ENCODE results near the gene PRKCE.

The PRKCE gene

DNA sequence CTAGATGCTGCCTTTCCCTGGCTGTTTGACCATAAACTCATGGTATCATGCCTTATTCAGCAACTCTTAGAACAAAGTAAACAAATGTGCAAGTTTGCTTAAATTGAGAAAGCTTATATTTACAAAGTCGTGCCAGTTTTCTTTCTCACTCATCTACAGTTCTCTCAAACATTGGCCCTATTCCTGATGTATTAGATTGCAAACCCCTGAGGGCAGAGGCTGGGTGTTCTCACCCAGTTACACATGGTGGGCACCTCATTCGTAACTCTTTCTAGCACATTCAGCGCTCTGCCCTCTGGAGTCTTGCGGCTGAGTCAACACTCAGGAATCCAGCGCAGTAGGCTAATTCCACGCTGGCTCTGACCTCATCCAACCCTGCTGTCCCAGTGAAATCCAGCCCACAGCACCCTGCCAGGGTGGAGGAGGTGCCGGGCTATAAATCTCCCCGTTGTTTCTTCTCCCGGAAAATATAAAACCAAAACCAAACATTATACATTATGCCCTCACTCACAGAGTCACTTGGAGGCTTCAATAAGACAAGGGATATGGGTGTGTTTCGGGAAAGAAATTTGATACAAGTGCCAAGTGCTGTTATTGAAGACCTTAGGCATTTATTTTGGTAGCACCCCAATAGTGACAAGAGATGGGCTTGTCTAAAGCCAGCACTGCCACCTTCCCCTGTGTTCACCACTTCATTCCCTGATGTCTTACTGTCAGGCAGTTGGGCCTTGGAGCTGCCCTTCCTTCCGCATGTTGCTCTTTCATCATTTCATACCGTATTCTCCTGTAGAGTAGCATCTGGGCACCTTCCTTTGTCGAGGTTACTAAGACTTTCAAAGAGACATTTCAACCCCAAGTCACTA lies 287.4 kb downstream of the PRKCE start:
- H3K4me3 ChIP-seq (ENCODE audit: low read depth in 1 of 2, low read length in 2 of 2): no peak overlapping the region
- peak overlapping the region; percentile 73 for H3K27ac ChIP-seq (ENCODE audit: low read length)
- no peaks in the 10 kb centered on the region for H3K36me3 ChIP-seq (ENCODE audit: control insufficient read depth in 1 of 2, insufficient read depth in 2 of 2, low read length in 2 of 2)
- peaks cover 0 to 18% of the 10 kb centered on the region in 2 donors for H3K4me1 ChIP-seq (ENCODE audit: control insufficient read depth in 1 of 2, insufficient read depth in 2 of 2, low read length in 2 of 2)
- no peaks in the 10 kb centered on the region for H3K9me3 ChIP-seq (ENCODE audit: control insufficient read depth in 1 of 2, low read length in 2 of 2)
- H3K27me3 ChIP-seq (ENCODE audit: low read depth, low read length): no peaks in the 10 kb centered on the region

DNA sequence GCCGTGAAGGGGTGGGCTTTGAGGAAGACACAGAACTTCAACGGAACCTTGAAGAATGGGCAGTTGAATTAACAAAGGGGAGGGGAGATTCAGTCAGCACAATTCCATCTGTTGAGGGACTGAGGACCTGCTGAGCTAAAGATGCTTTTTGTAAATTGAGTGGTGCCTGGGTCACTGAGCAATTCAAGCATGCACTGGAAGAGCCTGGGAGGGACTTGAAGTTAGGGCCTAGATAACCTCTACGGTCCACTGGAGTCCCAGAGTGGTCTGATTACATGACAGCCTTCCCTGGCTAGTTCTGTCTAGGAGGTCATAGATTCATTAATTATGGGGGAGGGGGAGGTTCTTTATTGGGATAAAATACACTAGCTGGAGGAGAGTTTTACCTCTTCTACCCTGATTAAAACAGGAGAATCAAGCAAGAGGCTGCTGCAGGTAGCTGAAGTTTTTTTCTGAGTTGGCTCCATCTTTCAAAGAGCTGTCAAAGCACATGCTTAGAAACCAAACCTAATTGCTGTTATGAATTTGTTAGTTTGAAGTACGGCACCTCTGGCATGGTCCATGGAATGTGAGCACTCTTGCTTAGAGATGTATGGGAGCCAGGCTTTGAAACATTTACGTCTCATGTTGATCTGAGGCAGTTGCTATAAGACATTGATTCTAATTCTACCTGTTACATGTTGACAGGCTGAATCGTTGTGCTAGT lies 290.2 kb downstream of the PRKCE start:
- H3K4me3 ChIP-seq (ENCODE audit: low read depth in 1 of 2, low read length in 2 of 2): no peak overlapping the region
- no peaks in the 10 kb centered on the region for H3K27me3 ChIP-seq (ENCODE audit: low read depth, low read length)
- H3K9me3 ChIP-seq (ENCODE audit: control insufficient read depth in 1 of 2, low read length in 2 of 2): no peaks in the 10 kb centered on the region
- no peaks in the 10 kb centered on the region for H3K36me3 ChIP-seq (ENCODE audit: control insufficient read depth in 1 of 2, insufficient read depth in 2 of 2, low read length in 2 of 2)
- peaks cover 0 to 21% of the 10 kb centered on the region in 2 donors for H3K4me1 ChIP-seq (ENCODE audit: control insufficient read depth in 1 of 2, insufficient read depth in 2 of 2, low read length in 2 of 2)
- H3K27ac ChIP-seq (ENCODE audit: low read length): no peak overlapping the region

DNA sequence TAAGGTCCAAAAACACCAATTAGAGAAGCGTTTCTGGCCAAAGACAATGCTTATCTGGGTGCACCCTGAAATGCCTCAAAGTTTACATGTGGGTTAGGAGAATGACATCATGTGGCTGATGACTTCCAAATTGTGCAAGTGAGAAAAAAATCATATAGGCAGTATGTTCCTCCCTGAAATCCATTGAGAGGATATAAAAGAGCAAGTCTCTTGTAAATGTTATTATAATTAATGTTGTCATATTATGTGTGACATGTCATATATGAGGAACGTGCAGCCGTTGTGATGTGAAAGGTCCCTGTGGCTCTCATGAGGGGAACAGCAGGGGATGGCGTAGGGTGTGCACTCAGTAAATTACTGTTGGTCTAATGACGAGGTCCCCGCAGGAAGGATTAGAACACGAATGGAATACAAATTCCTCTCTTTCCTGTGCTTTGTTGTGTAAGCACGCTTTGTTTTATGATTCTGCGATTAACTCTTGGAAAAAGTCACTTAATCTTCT lies 290.8 kb downstream of the PRKCE start:
- Histone ChIP-seq H3K27ac (ENCODE audit: low read length) (no peak overlapping the region), H3K9me3 (ENCODE audit: control insufficient read depth in 1 of 2, low read length in 2 of 2) (no peaks in the 10 kb centered on the region)

DNA sequence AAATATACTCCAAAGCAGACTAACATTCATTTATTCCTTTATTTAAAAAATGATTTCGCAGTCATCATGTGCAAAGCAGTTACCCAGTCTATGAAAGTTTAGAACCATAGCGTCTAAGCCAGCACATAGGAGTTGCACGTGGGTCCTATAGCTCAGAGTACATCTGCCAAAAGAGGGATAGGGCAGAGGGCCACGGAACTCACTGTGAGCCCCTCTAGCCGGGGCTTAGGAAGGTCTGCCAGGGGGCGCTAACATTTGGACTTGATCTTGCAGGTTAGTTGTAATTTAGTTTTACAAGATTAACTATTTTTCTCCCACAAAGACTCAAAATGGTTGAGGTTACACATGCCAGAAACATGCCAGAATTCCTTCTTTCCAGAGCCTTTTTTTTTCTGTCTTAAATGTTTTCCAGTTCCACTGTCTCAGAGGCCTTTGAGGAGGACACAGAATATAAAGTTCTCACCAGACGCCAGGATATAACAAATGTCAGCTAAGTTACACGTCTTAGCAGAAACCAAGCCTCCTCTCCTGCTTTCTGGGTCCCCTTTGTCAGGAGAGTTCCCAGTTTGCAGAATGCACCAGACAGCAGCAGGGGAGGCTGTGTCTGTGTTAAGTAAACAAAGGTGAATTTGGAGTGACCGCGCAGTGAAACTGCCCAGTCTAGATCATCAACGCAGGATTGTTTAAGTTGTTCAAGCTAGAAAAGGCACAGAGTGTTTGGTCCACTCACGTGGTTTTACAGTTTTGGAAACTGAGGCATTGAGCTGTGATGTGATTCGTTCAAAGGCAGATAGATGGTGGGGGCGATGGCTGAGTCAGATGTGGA lies 292.0 kb downstream of the PRKCE start:
- Histone ChIP-seq H3K27ac (ENCODE audit: low read length) (no peak overlapping the region), H3K4me3 (ENCODE audit: low read depth in 1 of 2, low read length in 2 of 2) (no peak overlapping the region), H3K4me1 (ENCODE audit: control insufficient read depth in 1 of 2, insufficient read depth in 2 of 2, low read length in 2 of 2) (peaks cover 0 to 17% of the 10 kb centered on the region in 2 donors)

More for the DNA sequence above, 290.8 kb downstream of the PRKCE start:
- Histone ChIP-seq H3K27me3 (ENCODE audit: low read depth, low read length) (no peaks in the 10 kb centered on the region), H3K4me1 (ENCODE audit: control insufficient read depth in 1 of 2, insufficient read depth in 2 of 2, low read length in 2 of 2) (peaks cover 0 to 21% of the 10 kb centered on the region in 2 donors), H3K36me3 (ENCODE audit: control insufficient read depth in 1 of 2, insufficient read depth in 2 of 2, low read length in 2 of 2) (no peaks in the 10 kb centered on the region), H3K4me3 (ENCODE audit: low read depth in 1 of 2, low read length in 2 of 2) (no peak overlapping the region)

DNA sequence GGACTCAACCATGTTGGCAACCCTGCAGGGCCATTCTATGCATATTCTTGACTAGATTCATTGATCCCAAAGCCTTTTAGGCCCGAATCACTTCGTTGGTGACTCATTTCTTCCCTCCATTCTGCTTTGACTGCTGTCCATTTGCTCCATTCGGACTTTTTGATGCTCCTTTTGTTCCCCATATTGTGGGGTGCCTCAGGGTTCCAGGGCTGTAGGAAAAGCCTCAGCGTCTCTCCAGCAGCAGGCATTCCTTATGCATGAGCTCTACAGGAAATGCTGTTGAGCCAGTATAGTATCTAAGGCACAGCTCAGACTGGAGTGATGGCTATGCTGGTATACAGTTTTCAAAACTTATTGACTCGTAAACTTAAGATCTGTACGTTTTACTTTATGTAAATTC lies 292.6 kb downstream of the PRKCE start:
- Histone ChIP-seq H3K4me1 (ENCODE audit: control insufficient read depth in 1 of 2, insufficient read depth in 2 of 2, low read length in 2 of 2) (peaks cover 0 to 17% of the 10 kb centered on the region in 2 donors), H3K27ac (ENCODE audit: low read length) (no peak overlapping the region), H3K36me3 (ENCODE audit: control insufficient read depth in 1 of 2, insufficient read depth in 2 of 2, low read length in 2 of 2) (no peaks in the 10 kb centered on the region), H3K9me3 (ENCODE audit: control insufficient read depth in 1 of 2, low read length in 2 of 2) (no peaks in the 10 kb centered on the region), H3K27me3 (ENCODE audit: low read depth, low read length) (no peaks in the 10 kb centered on the region), H3K4me3 (ENCODE audit: low read depth in 1 of 2, low read length in 2 of 2) (no peak overlapping the region)

More for the DNA sequence above, 292.0 kb downstream of the PRKCE start:
- Histone ChIP-seq H3K9me3 (ENCODE audit: control insufficient read depth in 1 of 2, low read length in 2 of 2) (no peaks in the 10 kb centered on the region), H3K27me3 (ENCODE audit: low read depth, low read length) (no peaks in the 10 kb centered on the region), H3K36me3 (ENCODE audit: control insufficient read depth in 1 of 2, insufficient read depth in 2 of 2, low read length in 2 of 2) (no peaks in the 10 kb centered on the region)

DNA sequence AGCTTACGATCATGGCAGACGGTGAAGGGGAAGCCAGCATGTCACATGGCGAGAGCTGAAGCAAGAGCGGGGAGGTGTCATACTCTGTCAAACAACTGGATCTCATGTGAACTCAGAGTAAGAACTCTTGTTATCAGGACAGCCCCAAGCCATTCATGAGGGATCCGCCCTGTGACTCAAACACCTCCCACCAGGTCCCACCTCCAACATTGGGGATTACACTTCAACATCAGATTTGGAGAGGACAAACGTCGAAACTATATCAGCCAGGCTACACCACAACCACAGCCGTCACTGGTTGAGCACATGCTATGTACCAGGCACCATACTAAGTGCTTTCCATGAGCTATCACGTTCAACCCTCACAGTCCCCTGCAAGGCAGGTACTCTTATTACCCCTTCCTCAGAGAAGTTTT lies 293.8 kb downstream of the PRKCE start:
- Histone ChIP-seq H3K27ac (ENCODE audit: low read length) (no peak overlapping the region), H3K36me3 (ENCODE audit: control insufficient read depth in 1 of 2, insufficient read depth in 2 of 2, low read length in 2 of 2) (no peaks in the 10 kb centered on the region)

DNA sequence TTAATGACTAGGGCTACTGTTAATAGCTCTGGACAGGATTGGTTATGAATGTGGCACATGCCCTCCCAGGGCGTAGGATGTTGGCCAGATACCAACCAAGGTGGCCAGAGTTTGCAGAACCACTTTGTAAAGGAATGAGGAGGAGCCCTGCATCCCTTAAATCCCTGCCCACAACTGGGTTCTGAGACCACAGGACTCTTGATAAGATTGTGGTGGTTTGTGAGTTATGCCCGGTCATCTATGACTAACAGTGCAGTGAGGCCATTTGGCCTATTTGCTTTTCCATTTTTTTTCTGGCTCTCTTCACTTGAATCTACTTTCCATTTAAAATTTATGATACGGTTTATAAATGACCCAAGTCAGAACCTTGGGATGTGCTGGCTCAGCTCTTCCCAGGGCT lies 294.5 kb downstream of the PRKCE start:
- no peak overlapping the region for H3K4me3 ChIP-seq (ENCODE audit: low read depth in 1 of 2, low read length in 2 of 2)
- H3K4me1 ChIP-seq (ENCODE audit: control insufficient read depth in 1 of 2, insufficient read depth in 2 of 2, low read length in 2 of 2): peaks cover 0 to 17% of the 10 kb centered on the region in 2 donors
- H3K27me3 ChIP-seq (ENCODE audit: low read depth, low read length): no peaks in the 10 kb centered on the region
- no peaks in the 10 kb centered on the region for H3K9me3 ChIP-seq (ENCODE audit: control insufficient read depth in 1 of 2, low read length in 2 of 2)
- no peaks in the 10 kb centered on the region for H3K36me3 ChIP-seq (ENCODE audit: control insufficient read depth in 1 of 2, insufficient read depth in 2 of 2, low read length in 2 of 2)
- no peak overlapping the region for H3K27ac ChIP-seq (ENCODE audit: low read length)

More for the DNA sequence above, 293.8 kb downstream of the PRKCE start:
- H3K9me3 ChIP-seq (ENCODE audit: control insufficient read depth in 1 of 2, low read length in 2 of 2): no peaks in the 10 kb centered on the region
- H3K4me3 ChIP-seq (ENCODE audit: low read depth in 1 of 2, low read length in 2 of 2): no peak overlapping the region
- peaks cover 0 to 17% of the 10 kb centered on the region in 2 donors for H3K4me1 ChIP-seq (ENCODE audit: control insufficient read depth in 1 of 2, insufficient read depth in 2 of 2, low read length in 2 of 2)
- H3K27me3 ChIP-seq (ENCODE audit: low read depth, low read length): no peaks in the 10 kb centered on the region

DNA sequence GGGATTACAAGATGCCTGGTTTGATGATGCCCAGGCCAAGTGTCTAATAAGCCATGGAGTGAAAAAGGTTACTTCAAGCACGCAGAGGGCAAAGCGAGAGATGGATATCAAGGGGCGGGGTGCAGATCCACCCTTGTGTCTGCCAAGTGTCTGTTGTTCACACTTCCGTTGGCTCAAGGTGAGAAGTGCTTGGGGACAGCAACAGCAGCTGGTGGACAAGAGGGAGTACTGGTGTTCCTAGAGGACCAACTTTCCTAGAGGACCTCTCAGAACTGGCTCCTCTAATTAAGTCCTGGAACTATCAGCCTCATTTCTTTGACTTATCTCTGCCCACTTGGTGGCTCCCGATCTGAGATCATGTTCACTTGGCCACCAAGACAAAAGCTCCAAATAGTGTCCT lies 299.1 kb downstream of the PRKCE start:
- no peaks in the 10 kb centered on the region for H3K36me3 ChIP-seq (ENCODE audit: control insufficient read depth in 1 of 2, insufficient read depth in 2 of 2, low read length in 2 of 2)
- H3K4me1 ChIP-seq (ENCODE audit: control insufficient read depth in 1 of 2, insufficient read depth in 2 of 2, low read length in 2 of 2): no peaks in the 10 kb centered on the region
- no peaks in the 10 kb centered on the region for H3K27me3 ChIP-seq (ENCODE audit: low read depth, low read length)
- no peak overlapping the region for H3K27ac ChIP-seq (ENCODE audit: low read length)
- no peak overlapping the region for H3K4me3 ChIP-seq (ENCODE audit: low read depth in 1 of 2, low read length in 2 of 2)
- H3K9me3 ChIP-seq (ENCODE audit: control insufficient read depth in 1 of 2, low read length in 2 of 2): no peaks in the 10 kb centered on the region

DNA sequence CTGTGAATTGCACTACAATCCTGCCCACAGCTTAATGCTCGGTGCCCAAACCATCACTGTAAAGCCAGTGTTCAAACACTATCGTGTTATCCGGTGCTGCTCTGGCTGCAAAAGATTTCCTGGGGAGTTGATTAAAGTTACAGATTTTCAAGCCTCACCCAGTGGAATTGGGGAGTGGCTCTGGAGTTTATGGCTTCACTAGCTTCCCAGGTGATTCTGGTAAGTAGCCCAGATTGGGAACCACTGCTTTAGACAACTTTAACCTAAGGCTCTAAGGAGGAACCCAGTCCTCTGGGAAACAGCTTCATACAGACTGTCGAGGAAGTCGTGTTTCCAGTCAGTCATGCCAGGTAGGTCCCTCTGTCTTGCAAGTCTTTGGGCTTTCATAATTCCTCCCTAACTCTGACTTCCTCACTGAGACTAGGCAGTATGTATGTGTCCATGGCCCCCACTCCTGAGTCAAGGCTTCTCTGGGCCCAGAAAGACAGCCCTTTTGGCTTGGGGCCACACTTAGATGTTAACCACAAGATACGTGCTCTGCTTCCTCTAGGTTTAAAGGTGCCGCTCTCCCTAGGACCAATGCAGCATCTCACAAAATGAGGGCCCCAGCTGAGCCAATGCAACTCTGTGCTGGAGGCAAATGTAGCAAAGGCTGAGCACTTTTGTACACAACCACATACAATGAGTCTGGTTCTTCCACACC lies 299.7 kb downstream of the PRKCE start:
- Histone ChIP-seq H3K9me3 (ENCODE audit: control insufficient read depth in 1 of 2, low read length in 2 of 2) (no peaks in the 10 kb centered on the region), H3K27ac (ENCODE audit: low read length) (no peak overlapping the region), H3K36me3 (ENCODE audit: control insufficient read depth in 1 of 2, insufficient read depth in 2 of 2, low read length in 2 of 2) (no peaks in the 10 kb centered on the region), H3K4me3 (ENCODE audit: low read depth in 1 of 2, low read length in 2 of 2) (no peak overlapping the region), H3K4me1 (ENCODE audit: control insufficient read depth in 1 of 2, insufficient read depth in 2 of 2, low read length in 2 of 2) (no peaks in the 10 kb centered on the region), H3K27me3 (ENCODE audit: low read depth, low read length) (no peaks in the 10 kb centered on the region)

DNA sequence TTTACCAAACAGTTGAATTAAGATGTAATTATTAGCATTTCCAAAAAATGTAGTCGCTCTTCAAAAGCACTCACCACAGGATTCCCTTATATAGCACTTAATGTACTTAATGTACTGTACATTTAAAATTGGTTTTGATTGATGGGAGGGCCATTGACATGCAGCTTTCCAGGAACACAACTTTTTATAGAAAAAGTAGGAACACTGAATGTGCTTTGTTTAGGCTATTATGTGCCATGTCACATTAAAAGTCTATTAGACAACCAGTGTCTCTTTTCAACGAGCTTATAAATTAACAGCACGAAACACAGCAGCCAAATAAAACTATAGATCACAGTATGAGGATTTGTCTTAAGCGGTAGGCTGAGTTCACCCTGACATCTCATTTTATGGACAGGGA lies 301.1 kb downstream of the PRKCE start:
- Histone ChIP-seq H3K27me3 (ENCODE audit: low read depth, low read length) (no peaks in the 10 kb centered on the region), H3K4me3 (ENCODE audit: low read depth in 1 of 2, low read length in 2 of 2) (no peak overlapping the region), H3K27ac (ENCODE audit: low read length) (no peak overlapping the region), H3K4me1 (ENCODE audit: control insufficient read depth in 1 of 2, insufficient read depth in 2 of 2, low read length in 2 of 2) (no peaks in the 10 kb centered on the region), H3K9me3 (ENCODE audit: control insufficient read depth in 1 of 2, low read length in 2 of 2) (no peaks in the 10 kb centered on the region), H3K36me3 (ENCODE audit: control insufficient read depth in 1 of 2, insufficient read depth in 2 of 2, low read length in 2 of 2) (no peaks in the 10 kb centered on the region)
